Uterus (tissue), 2 donors: Measurements from ENCODE around the gene VSIR.

Source experiments
- CTCF ChIP-seq, 4 experiments: fragments of 200-600 bp in 2 of 4; fragments of 450-650 bp in 2 of 4; sonication (generic) in 2 of 4; IDR thresholded peaks; one replicate each; pipeline ENCODE4 v1.5.1; 2016 to 2019; ENCODE audit warnings: antibody characterized with exemption in 4 of 4, mild to moderate bottlenecking in 2 of 4, moderate library complexity in 1 of 4
- POLR2A ChIP-seq, 2 donors: fragments of 450-650 bp; IDR thresholded peaks; one replicate each; pipeline ENCODE4 v1.6.1; 2016; ENCODE audit warnings: antibody characterized with exemption in 2 of 2, mild to moderate bottlenecking in 1 of 2, moderate library complexity in 1 of 2

- no peak for TF ChIP-seq CTCF (IDR thresholded peaks at IDR 0.05)
- TF ChIP-seq POLR2A (IDR thresholded peaks at IDR 0.05) = no peak
Measured at GRCh38 chr10:71720288-71720687, 53.0 kb downstream of the VSIR start.
